Left lung (tissue), 10 donors: ENCODE data around the gene HAPSTR1. TPM values are rescaled to one million over a fixed set of nuclear protein-coding genes. Genes with fewer than 3 reads are reported as not detected.

Experiments used
- ATAC-seq: fragments of 200-7000 bp; cut with Tn5 transposase; one replicate; pipeline ENCODE4 v1.9.1; 2020; ENCODE audit warnings: moderate library complexity
- DNase-seq, 4 donors: peaks; one replicate each; pipeline ENCODE4 v3.0.0-alpha.2; 2013 to 2020
- H3K27ac ChIP-seq, 2 donors: fragments of 200-600 bp; sonication (generic) in 1 of 2; one replicate each; pipeline versions ENCODE4 v1.5.0 to v1.8.0; 2020 to 2021
- H3K27me3 ChIP-seq, 2 donors: fragments of 200-600 bp; sonication (generic) in 1 of 2; one replicate each; pipeline versions ENCODE4 v1.5.0 to v1.8.0; 2020 to 2021
- H3K36me3 ChIP-seq, 2 donors: fragments of 200-600 bp; sonication (generic) in 1 of 2; one replicate each; pipeline versions ENCODE4 v1.5.0 to v1.8.0; 2020 to 2021
- H3K4me1 ChIP-seq, 2 donors: fragments of 200-600 bp; one replicate each; pipeline ENCODE4 v1.8.0; 2021
- H3K4me3 ChIP-seq, 2 donors: fragments of 200-600 bp; sonication (generic) in 1 of 2; one replicate each; pipeline versions ENCODE4 v1.5.0 to v1.8.0; 2020 to 2021; ENCODE audit warnings: mild to moderate bottlenecking in 1 of 2
- H3K9me3 ChIP-seq, 2 donors: fragments of 200-600 bp; sonication (generic) in 1 of 2; one replicate each; pipeline versions ENCODE4 v1.5.0 to v1.8.0; 2020 to 2021
- CTCF ChIP-seq, 2 donors: fragments of 200-600 bp; sonication (generic) in 1 of 2; IDR thresholded peaks; one replicate each; pipeline versions ENCODE4 v1.5.0 to v1.8.0; 2021; ENCODE audit warnings: antibody characterized with exemption in 2 of 2
- intact Hi-C, 2 donors: fragments of 100-400 bp; cut with DNase I; formaldehyde crosslinking; loops; one replicate each; pipeline versions ENCODE4 v1.11.2 to v1.14.2; 2022
- polyA plus RNA-seq, 6 donors: library from polyadenylated mRNA; unstranded; fragments of 120-200 nt; gene quantifications; one replicate each; pipeline ENCODE4 v1.2.1, GENCODE V29; 2013; ENCODE audit not compliant: insufficient read length in 6 of 6
- total RNA-seq, 2 donors: library from RNA; stranded (reverse); fragmentation: NEBNext Ultra II Directional; extraction: Animal tissue kit (Norgen Biotek cat#: 25700); gene quantifications; one replicate each; pipeline ENCODE4 v1.2.1, GENCODE V29; 2021
- donor health status: DM: no; HTN: yes; CAD: no.
- donor health status: DM: no; HTN: no; CAD: no.

The HAPSTR1 gene
- total and polyA plus RNA-seq, 8 donors: 41.9 to 62.8 (median 45.0) TPM

GRCh38 chr16:9138021-9138680 lies 46.7 kb downstream of the HAPSTR1 start:
- intact Hi-C loops: no loop called here
- no peak for DNase-seq
- H3K27ac ChIP-seq: no peak overlapping the region
- H3K9me3 ChIP-seq: no peaks in the 10 kb centered on the region
- peaks cover 0 to 7% of the 10 kb centered on the region in 2 donors for H3K27me3 ChIP-seq
- H3K36me3 ChIP-seq: no peaks in the 10 kb centered on the region
- TF ChIP-seq CTCF (IDR thresholded peaks at IDR 0.05): no peak
- ATAC-seq: no peak
- H3K4me3 ChIP-seq: no peak overlapping the region
- peaks cover 2 to 14% of the 10 kb centered on the region in 2 donors for H3K4me1 ChIP-seq

GRCh38 chr16:9138731-9139501 lies 47.5 kb downstream of the HAPSTR1 start:
- peak; percentile 95 for ATAC-seq
- peak; percentile 82 to 87 for TF ChIP-seq CTCF (IDR thresholded peaks at IDR 0.05)
- peaks cover 2 to 14% of the 10 kb centered on the region in 2 donors for H3K4me1 ChIP-seq
- peaks cover 0 to 7% of the 10 kb centered on the region in 2 donors for H3K27me3 ChIP-seq
- H3K9me3 ChIP-seq: no peaks in the 10 kb centered on the region
- no peak overlapping the region for H3K27ac ChIP-seq
- peak; percentile 49 to 91 (median 68) for DNase-seq
- no peak overlapping the region for H3K4me3 ChIP-seq
- intact Hi-C loops: no loop called here
- H3K36me3 ChIP-seq: no peaks in the 10 kb centered on the region

- ATAC-seq: peak; percentile 63
- no peak for TF ChIP-seq CTCF (IDR thresholded peaks at IDR 0.05)
Observed at GRCh38 chr16:9139965-9140364, 48.5 kb downstream of the HAPSTR1 start.

More at GRCh38 chr16:9139965-9140364, 48.5 kb downstream of the HAPSTR1 start:
- H3K9me3 ChIP-seq: no peaks in the 10 kb centered on the region
- H3K27me3 ChIP-seq: peaks cover 0 to 7% of the 10 kb centered on the region in 2 donors
- peaks cover 2 to 11% of the 10 kb centered on the region in 2 donors for H3K4me1 ChIP-seq
- DNase-seq: no peak
- H3K27ac ChIP-seq: no peak overlapping the region
- no peak overlapping the region for H3K4me3 ChIP-seq
- H3K36me3 ChIP-seq: no peaks in the 10 kb centered on the region
- intact Hi-C loops: no loop called here

Other genes starting within 250 kb of the HAPSTR1 start
- 10 to 100 TPM; 74.0 to 96.0 TPM for gene CARHSP1, start 222.6 kb upstream of the HAPSTR1 start, total RNA-seq
- gene CARHSP1, start 222.6 kb upstream of the HAPSTR1 start, polyA plus RNA-seq: 100 to 1,000 TPM in 1 of 6 donors, 10 to 100 TPM in 5; 85.2 to 114 (median 93.7) TPM
- gene LITAFD, start 209.3 kb upstream of the HAPSTR1 start, total RNA-seq: not detected
- gene LITAFD, start 209.3 kb upstream of the HAPSTR1 start, polyA plus RNA-seq: under 1 TPM in 2 of 6 donors, not detected in 4; 0.18 to 0.27 TPM
- gene USP7, start 127.7 kb upstream of the HAPSTR1 start, total RNA-seq: 10 to 100 TPM; 70.4 to 98.4 TPM
- gene USP7, start 127.7 kb upstream of the HAPSTR1 start, polyA plus RNA-seq: 100 to 1,000 TPM; 112 to 159 (median 128) TPM